Measurements from ENCODE around the gene TGFBR3.

Gene TGFBR3

DNA sequence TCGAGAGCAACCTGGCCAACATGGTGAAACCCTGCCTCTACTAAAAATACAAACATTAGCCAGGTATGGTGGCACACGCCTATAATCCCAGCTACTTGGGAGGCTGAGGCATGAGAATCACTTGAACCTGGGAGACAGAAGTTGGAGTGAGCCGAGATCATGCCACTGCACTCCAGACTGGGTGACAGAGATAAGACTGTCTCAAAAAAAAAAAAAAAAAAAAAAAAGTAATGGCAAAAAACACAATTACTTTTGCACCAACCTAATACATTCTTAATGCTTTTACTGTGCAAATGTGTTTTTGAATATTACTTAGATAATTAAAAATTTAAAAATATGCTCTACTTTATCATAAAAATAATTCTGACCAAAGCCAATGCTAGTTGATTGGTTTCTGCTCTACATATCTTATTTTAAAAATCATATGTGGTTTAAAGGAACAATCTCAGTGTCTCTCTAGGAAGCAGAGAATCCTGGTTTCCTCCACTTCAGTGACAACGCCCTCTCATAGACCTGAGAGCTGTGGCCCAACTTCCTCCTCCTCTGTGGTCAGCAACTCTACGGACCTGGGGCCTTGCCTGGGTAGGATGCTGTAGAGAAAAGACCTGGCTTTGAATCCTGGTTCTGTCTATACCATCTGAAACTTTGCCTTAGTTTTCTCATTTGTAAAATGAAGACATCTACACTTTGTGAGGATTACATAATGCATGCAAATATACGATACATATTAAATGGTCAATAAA is 64.7 kb downstream of the TGFBR3 start:
- no peak for DNase-seq

DNA sequence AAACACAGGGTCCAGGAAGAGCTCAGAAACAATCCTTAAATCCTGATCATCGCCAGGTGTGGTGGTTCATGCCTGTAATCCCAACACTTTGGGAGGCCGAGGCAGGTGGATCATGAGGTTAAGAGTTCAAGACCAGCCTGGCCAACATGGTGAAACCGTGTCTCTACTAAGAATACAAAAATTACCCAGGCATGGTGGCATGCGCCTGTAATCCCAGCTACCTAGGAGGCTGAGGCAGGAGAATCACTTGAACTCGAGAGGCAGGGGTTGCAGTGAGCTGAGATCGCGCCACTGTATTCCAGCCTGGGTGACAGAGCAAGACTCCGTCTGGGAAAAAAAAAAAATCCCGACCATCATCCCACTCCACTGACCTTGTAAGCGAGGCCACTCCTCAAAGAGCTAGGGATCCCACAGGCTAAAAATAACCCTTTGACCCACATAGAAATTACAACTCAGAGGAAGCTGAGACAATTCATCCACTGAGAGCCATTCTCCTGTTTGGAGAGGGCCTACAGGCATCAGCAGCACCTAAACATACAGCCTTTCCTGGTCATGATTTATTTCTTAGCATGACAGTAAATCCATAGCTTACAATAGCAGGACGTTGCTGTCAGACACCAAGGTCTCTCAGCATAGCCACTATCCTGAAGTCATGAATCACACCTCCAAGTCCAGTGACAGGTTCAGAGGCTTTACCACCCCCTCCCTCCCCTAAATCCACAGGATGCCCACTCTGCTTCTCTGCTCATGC is 66.7 kb downstream of the TGFBR3 start:
- DNase-seq = no peak

DNA sequence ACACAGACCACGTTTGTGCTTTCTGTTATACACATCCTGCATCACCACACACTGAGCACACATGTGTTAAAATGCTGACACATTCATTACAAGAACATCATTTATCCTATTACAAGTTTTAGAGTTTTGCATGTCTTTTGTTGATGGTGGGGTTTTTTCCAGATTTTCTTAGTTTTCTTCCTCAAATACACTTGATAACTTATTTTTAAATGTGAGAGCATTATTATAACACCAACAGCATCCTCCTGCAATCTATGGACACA is 67.3 kb downstream of the TGFBR3 start:
- DNase-seq = no peak

DNA sequence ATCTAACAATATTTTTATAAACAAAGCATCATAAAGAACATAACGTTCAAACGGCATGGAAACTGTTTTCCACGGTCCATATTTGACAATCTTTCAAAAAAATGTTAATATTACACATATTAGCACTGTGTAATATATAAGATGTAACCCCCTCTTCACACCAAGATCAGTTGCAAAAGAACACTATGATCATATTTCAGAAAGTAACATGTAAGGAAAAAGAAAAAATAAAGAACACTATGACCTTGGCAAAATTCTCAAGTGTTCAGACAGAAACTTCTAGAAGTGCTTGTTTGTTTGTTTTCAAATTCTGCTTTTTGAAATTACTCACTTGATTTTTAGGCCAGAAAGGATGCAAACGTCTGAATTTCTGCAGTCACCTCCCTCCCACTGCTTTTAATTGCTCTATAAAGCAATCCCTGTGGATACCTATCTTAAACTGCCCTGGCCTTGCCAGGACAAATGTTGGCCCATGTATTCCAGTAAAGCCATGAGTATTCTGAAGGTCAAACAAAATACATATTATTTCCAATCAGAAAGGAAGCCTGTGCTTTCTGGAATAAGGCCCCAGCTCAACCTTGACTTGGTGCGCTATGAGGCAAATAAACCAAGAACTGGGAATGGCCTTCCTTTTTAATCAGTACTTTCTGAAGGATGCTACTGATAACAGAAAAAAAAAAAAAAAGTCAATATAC is 68.6 kb downstream of the TGFBR3 start:
- no peak for DNase-seq

DNA sequence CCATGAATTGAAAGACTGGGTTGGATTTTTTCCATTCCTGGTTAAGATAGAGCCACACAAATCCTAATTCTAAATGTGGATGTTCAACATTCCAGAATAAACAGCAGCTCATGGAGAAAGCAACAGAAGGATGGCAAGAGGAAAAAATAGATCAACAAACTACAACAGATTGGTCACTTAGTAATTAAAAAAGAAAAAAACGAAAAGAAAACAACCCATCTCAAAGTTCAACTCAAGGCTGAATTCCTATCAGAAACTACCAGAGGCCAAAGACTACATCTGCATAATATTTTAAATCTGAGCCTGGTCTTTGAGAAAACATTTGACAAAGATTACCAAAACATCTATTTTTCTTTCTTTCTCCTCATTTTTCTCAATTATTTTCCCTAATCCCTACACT is 69.9 kb downstream of the TGFBR3 start:
- no peak for DNase-seq

DNA sequence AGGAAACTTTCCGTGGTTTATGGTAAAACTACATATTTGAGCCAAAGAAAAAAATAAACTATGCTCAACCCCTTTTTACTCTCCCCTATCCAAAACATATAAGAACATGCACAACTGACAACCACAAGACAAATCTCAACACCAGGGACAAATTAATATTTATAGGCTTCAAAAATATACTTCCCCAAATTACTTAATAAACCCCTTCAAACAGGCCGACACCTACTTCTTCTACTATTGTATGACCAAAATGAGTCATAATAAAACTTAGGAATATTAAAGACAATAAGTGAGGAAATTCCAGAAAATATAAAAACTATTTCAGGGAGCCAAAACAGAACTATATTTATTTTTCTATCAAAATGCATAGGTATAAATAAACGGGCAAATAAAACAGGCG is 71.5 kb downstream of the TGFBR3 start:
- DNase-seq = no peak

DNA sequence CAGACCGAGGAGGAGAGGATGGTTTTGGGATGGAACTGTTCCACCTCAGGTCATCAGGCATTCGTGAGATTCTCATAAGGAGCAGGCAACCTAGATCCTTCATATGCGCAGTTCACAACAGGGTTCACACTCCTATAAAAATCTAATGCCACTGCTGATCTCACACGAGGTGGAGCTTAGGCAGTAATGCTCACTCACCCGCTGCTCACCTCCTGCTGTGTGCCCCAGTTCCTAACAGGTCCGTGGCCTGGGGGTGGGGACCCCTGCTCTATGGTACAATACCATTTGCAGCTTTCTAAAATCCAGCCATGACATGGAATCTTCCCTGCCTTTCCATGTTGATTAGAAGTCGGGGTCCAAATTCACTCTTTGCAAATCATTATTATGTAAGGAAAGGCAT is 72.1 kb downstream of the TGFBR3 start:
- no peak for DNase-seq

DNA sequence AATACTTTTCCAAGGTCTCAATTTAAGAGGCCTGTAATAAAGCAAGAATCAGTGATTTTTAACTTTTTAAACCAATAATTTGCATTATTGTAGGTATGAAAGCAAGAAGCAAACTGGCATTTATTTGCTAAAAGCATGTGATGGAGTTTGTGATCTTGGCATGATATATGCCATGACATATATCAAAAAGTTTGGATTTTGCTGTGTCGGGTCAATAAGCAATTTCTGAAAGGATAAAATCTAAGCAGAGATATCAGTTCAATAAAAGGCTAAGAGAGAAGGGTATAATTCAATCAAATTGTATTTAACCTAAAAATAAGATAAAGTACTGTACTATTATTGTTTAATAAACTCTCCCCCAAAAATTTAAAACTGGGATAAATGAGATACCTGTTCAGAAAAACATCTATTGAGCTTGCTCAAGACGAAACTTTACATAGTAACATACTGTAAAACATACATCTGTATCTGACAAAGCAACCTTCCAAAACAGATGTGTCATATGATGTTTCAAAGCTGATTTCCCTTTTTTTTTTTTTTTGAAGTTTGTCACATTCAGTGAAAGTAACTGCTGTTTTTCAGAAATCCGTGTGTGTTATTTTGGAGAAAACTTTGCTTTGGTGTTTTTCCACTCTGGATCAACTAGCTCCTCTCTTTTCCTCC is 74.5 kb downstream of the TGFBR3 start:
- no peak for DNase-seq

DNA sequence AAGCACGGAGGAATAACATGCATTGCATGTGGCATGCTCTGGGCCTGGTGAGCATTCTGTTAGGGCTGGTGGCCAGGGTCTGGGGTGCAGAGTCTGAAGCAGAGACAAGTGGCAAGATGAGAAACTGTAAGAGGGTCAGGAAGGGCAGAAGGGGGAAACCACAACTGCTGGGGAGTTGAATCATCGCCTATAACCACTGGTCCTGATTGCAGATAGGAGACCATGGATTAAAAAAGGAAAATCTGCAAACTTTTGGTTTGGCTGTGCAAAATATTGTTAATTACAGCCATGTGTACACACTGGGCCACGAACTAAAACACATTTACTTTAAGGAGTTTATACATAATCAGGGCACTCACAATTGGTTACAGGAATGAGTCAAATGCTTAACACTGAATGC is 76.6 kb downstream of the TGFBR3 start:
- DNase-seq = no peak

DNA sequence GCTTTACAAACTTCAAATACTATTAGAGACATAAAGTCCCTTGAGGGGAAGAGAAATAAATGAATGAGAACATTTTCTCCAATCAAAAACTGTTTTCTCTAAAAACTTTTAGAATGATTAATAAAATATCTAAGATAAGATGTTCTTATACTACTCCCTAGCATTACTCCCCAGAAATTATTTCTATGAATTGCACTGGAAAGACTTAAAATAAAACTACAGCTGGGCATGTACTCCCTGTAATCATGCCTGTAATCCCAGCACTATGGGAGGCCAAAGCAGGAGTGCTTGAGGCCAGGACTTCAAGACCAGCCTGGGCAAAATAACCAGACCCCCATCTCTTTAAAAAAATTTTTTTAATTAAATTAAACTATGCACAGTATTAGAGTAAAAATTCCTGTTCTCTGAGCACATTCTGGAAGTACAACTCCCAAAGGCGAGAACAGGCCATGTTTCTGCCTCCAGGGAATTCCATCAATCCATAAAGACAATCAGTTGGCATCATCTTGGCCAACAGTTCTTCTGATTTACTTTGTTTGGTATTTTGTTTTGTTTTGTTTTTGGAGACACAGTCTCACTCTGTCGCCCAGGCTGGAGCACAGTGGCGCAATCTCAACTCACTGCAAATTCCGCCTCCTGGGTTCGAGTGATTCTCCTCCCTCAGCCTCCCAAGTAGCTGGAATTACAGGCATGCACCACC is 77.9 kb downstream of the TGFBR3 start:
- no peak for DNase-seq

DNA sequence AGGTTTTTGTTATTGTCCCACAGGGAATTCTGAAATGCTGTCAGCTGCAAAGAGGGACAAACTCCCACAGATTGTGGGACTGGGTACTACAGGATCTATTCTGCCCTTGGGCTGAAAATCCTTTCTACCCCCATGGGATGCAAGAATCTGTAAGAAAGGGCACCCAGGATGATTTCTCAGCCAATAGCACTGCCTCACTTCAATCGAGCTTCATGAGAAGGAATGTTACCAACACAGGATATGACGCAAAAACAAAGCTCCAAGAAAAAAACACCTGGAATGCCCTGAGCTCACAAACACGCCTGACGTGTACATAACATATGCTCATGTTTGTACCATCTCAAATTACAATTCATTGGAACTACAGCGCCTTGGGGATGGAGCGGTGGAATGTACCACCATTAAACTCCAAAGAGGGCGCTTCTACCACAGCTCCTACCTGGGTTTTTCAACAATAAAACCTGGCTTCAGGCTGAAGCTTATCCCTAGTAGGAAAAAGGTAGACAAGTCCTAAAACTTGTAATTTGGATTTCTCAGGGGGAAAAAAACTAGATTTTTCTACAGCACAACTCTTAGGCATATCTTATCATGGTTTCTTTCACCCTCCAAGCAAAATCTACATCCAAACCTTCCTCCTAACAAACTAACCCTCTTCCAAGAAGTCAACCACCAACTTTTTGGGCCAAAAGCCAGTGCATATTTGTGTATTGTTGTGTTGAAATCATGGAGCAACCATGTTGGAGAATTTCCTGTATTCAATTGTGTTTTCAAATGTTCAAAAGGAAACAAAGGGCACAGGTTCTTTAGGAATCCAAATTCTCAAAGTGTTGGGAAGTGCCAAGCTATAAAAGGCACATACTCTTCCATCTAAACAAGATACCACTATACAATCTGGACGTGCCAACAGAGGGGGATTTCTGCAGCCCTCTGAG is 78.9 kb downstream of the TGFBR3 start:
- DNase-seq = no peak

DNA sequence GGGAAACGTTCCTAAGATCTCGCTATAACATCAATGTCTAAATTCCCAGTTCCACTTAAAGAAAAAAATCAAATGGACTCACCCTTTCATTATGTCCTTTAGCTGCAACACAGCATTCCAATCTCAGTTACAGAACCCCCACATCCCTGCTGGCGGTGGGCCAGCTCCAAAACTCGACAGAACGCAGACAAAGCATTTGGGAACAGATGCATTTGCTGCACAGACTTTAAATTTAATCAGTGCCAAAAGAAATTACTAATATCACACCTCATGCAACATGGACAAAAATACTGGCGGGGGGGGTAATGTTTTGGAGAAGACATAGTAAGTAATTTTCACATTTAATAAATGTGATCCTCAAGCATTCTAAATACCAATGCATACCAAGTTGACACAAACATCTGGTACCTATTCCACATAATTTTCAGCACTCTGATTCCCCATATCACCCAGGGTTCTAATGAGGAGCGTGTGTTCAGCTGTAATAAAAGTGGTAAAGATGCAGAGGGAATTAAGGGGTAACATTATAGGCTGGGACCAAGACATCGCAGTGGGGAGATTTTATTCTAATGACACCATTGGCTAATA is 79.7 kb downstream of the TGFBR3 start:
- no peak for DNase-seq

DNA sequence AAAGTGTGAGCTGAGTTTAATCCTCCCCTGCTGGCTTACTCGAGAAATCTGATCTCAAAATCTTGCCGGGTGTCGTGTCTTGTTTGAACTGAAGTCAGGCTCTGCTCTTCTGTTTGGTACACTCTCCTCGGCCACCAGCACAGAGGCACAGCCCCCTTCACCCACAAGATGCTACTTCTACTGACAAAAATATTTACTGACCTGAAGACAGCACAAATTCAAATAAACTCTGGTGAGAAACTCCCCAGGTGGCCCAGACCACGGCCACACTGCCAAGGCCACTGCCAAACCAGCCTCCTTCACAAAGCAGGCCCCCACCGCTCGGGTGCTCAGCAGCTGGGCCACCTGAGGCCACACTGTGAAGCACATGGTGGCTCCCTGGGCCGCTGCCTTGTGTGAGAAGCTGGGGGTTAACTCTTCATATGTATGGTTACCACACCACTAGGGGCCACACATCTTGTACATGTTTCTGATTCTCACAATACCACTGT is 80.6 kb downstream of the TGFBR3 start:
- DNase-seq = peak; percentile 9 to 31

DNA sequence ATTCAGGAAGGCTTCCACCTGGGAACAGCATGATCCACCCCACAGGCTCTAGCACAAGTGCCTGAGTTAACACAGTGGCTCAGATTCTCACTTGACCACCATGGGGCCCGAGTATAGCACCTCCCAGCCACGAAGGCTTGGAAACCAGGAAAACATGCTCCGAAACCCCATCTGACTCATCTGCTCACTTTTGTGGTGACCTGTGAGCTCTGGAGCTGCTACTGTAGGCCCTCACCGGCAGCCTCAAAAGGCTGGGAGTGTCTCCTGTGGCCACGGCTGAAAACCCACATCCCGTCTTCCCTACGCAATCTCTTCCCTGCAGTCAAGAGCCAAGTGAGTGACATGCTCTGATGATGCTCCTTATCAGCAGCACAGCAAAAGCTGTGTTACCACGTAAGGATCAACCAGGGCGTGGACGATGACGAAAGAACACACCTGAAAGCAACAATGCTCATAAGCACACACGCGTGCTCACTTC is 81.4 kb downstream of the TGFBR3 start:
- peak; percentile 86 to 89 for DNase-seq

DNA sequence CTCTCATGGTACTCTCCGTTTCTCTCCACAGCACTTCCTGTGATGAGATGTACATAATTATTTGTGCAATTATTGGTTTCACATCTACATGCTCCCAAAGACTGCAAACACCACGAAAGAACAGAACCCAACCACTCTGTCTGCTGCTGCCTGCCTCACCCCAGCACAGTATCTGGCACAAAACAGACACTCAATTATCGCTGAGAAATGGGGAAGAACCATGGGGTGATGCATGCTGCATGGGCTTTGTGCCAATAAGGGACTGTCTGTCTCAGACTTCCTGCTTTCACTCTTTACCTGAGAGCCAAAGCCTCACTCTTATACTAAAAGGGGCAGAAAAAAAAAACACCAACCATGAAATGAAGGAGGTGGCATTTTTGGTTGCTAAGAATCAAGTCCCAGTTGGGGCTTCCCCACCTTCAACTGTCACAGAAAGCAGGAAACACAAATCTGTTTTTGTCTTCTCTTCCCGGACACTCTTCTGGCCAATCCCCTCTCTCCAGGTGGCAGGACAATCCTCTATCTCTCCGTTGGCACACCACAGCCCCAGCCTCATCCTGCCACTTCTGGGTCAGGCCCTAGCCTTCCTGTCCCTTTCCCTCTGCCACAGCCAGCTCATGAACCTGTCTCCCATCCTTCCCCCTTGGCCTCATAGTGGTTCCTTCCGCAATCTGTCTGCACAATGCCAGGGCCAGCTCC is 82.0 kb downstream of the TGFBR3 start:
- DNase-seq = peak; percentile 78 to 81

DNA sequence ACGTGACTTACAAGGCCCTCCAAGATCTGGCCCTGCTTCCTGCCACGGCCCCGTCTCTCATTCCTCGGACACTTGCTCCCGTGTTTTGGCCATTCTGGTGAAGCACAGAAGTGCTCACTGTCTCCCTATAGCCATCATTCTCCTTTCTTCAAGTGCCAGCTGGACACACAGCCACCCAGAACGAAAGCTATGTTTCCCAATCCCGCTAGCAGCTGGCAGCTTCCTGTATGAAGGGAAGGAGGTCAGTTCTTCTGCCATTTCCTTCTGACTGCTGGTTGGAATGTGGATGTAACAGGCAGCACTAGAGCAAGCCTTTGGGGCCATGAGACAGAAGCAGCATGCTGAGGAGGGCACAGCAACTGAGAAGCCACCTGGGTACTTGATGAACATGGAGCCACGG is 82.8 kb downstream of the TGFBR3 start:
- no peak for DNase-seq

DNA sequence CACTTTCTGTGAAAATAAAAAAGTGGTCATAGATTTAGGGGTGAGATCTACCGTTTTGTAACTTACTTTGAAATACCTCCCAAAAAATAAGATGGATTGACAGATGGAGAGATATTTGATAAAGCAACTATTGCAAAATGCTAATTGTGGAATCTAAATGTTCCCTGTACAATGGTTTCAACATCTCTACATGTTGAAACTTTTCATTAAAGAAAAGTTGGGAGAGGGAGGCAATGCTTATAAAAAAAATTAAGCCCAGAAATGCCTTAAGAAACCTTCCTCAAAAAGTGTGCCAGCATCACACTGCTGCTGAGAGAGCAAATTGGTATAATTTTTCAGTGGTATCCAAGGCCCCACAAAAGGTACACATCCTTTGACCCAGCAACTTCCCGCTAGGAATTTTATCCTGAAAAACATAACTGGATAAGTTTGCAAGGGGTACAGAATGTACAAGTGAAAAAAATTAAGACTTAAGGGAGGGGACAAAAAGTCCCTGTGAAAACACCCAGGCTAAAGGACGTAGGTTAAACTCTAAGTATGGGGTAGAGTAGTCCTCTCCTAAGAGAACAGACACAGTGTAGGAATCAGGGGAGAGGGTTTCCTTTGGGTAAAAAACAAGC is 84.3 kb downstream of the TGFBR3 start:
- no peak for DNase-seq

DNA sequence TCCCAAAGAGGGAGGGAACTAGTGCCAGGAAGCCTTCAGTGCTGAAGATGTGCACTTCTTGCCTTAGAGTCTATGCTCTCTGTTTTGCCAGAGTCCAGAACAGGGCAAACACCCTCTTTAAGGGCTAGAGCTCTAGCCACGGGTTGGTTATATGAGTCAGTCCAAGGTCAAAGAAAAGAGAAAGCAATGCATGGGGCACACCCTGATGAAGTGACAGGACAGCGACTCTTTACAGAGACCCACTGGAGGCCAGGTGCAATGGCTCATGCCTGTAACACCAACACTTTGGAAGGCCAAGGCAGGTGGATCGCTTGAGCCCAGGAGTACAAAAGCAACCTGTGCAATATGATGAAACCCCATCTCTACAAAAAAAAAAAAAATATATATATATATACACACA is 86.1 kb downstream of the TGFBR3 start:
- no peak for DNase-seq

DNA sequence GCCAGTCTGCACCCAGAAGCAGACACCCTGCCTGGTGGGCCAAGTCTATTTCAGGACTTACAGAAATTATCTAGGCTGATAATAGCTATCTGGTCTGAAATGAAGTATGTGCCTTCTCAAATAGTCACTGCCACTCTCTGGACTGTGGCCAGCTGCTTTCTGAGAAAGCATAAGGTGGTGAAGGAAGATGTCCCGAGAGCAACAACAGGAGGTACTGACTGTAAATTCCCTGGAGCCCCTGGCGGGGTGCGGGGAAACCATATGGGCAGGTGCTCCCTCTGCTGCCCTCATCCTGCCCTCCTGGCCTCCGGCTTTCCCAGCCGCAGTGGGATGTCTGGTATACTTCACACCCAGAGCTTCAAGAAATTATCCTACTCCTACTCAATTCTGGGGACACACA is 86.8 kb downstream of the TGFBR3 start:
- no peak for DNase-seq

DNA sequence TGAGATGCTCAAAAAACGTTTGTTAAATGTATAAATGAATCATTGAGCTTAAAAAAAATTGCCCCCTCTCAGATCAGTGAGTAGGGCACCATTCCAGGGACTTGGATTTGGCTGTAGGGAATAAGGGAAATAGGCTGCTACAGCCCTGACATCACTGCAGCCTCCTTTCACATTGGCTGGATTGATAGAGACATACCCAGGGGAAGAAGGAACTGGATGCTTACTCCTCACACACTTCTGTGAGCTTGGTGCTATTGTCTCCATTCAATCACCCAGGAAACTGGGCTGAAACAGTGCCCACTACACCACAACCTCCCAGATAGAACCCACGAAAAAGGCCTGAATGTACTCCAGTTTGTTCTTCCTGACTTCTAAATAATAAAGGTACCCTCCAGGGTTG is 87.2 kb downstream of the TGFBR3 start:
- no peak for DNase-seq

Measured in CD4-positive, alpha-beta T cell treated with Interleukin-1 beta for 1 hour (primary cell).